Keratinocyte (primary cell): ENCODE data around the gene ZBTB43. TPM values are rescaled to one million over a fixed set of nuclear protein-coding genes. Genes with fewer than 3 reads are reported as not detected.
A peak's percentile ranks its signal among the peaks of the same experiment; 100 is the strongest.

Source experiments
- DNase-seq: peaks from one replicate; pipeline ENCODE4 v3.0.0-alpha.2; 2011; ENCODE audit warnings: low read depth, missing footprints, low spot score
- FAIRE-seq: peaks from 2 replicates; lab custom pipeline; 2011; peaks lifted over from hg19 to GRCh38; lab: Jason Lieb, UNC
- H2AFZ ChIP-seq: 2 replicates; pipeline ENCODE4 v1.6.0; 2012; ENCODE audit warnings: low read length, control low read depth, inconsistent platforms; ENCODE audit not compliant: control insufficient read depth
- H3K27ac ChIP-seq: 2 replicates; pipeline ENCODE4 v1.5.1; 2011; ENCODE audit warnings: low read length; ENCODE audit not compliant: control insufficient read depth, insufficient read depth
- H3K27me3 ChIP-seq: 3 replicates; pipeline ENCODE4 v1.6.0; 2011; ENCODE audit warnings: low read length; ENCODE audit not compliant: control insufficient read depth, insufficient read depth; ENCODE audit errors: extremely low read depth
- H3K36me3 ChIP-seq, 2 experiments: 2 replicates in 1 of 2; 3 replicates in 1 of 2; pipeline ENCODE4 v1.5.1; 2011; ENCODE audit warnings: low read length in 2 of 2, mild to moderate bottlenecking in 1 of 2; ENCODE audit not compliant: control insufficient read depth in 2 of 2, insufficient read depth in 2 of 2; ENCODE audit errors: extremely low read depth in 1 of 2
- H3K4me1 ChIP-seq: 3 replicates; pipeline ENCODE4 v1.5.1; 2011; ENCODE audit warnings: low read length; ENCODE audit not compliant: control insufficient read depth, insufficient read depth; ENCODE audit errors: extremely low read depth
- H3K4me2 ChIP-seq: 3 replicates; pipeline ENCODE4 v1.6.0; 2011; ENCODE audit warnings: low read depth, low read length; ENCODE audit not compliant: control insufficient read depth, insufficient read depth; ENCODE audit errors: extremely low read depth
- H3K4me3 ChIP-seq, 3 experiments: fragments of 200-600 bp in 1 of 3; sonication (generic) in 1 of 3; 2 replicates in 2 of 3; 3 replicates in 1 of 3; pipeline ENCODE4 v1.5.1; 2011 to 2016; ENCODE audit warnings: low read length in 3 of 3, mild to moderate bottlenecking in 3 of 3, control low read depth in 2 of 3, inconsistent platforms in 1 of 3, low read depth in 1 of 3, mixed read lengths in 1 of 3, mixed run types in 1 of 3, moderate library complexity in 1 of 3; ENCODE audit not compliant: control insufficient read depth in 2 of 3, insufficient read depth in 2 of 3; ENCODE audit errors: extremely low read depth in 1 of 3
- H3K79me2 ChIP-seq: 2 replicates; pipeline ENCODE4 v1.6.0; 2012; ENCODE audit warnings: low read length; ENCODE audit not compliant: control insufficient read depth, insufficient read depth
- H3K9ac ChIP-seq: 3 replicates; pipeline ENCODE4 v1.6.0; 2011; ENCODE audit warnings: low read length; ENCODE audit not compliant: control insufficient read depth, insufficient read depth; ENCODE audit errors: extremely low read depth
- H3K9me1 ChIP-seq: 3 replicates; pipeline ENCODE4 v1.6.0; 2011; ENCODE audit warnings: low read length; ENCODE audit not compliant: control insufficient read depth, insufficient read depth; ENCODE audit errors: extremely low read depth
- H3K9me3 ChIP-seq: 2 replicates; pipeline ENCODE4 v1.5.1; 2012; ENCODE audit warnings: low read depth, low read length; ENCODE audit not compliant: control insufficient read depth
- H4K20me1 ChIP-seq: 3 replicates; pipeline ENCODE4 v1.6.0; 2011; ENCODE audit warnings: low read length; ENCODE audit not compliant: control insufficient read depth, insufficient read depth; ENCODE audit errors: extremely low read depth
- CTCF ChIP-seq, 3 experiments: IDR thresholded peaks in 1 of 3; conservative IDR thresholded peaks in 1 of 3; optimal IDR thresholded peaks in 1 of 3; 2 replicates in 2 of 3; 3 replicates in 1 of 3; pipeline versions ENCODE3 to v1.5.1; 2011; ENCODE audit warnings: low read length in 3 of 3, mild to moderate bottlenecking in 3 of 3, moderate library complexity in 2 of 3, control low read depth in 1 of 3, inconsistent platforms in 1 of 3; ENCODE audit not compliant: insufficient read depth in 2 of 3; ENCODE audit errors: extremely low read depth in 1 of 3
- EZH2 ChIP-seq: IDR thresholded peaks from one replicate; pipeline ENCODE4 v1.6.1; 2012; ENCODE audit warnings: inconsistent platforms, mild to moderate bottlenecking, low read length, moderate library complexity
- dilution Hi-C: fragments of 300-500 bp; cut with MboI; formaldehyde crosslinking; loops from one replicate; pipeline ENCODE4 v1.7.0; 2020; ENCODE audit warnings: low sequenced_read_pairs; ENCODE audit not compliant: extremely low pct_ligation_motif_present
- polyA plus RNA-seq, 5 experiments: library from polyadenylated mRNA; depleted of rRNA in 3 of 5; stranded (reverse) in 3 of 5; stranded (forward) in 1 of 5; unstranded in 1 of 5; fragments of >200 nt; gene quantifications; 1 replicate in 1 of 5; 2 replicates in 3 of 5; 3 replicates in 1 of 5; pipeline versions ENCODE4 v1.2.1 to v1.2.3, GENCODE V29; 2011 to 2012; ENCODE audit warnings: missing spikeins in 2 of 5, low read depth in 1 of 5, low replicate concordance in 1 of 5

The ZBTB43 gene
- polyA plus RNA-seq, 1 donor (not counting 4 experiments of a cell fraction or from before 2014, with no cell fraction given): 24.3 TPM

- H3K9ac ChIP-seq: peak overlapping the region; percentile 43
- TF ChIP-seq EZH2 (no peak), CTCF (optimal IDR thresholded peaks at IDR 0.05 in 1 of 3, IDR thresholded peaks at IDR 0.05 in 1 of 3, conservative IDR thresholded peaks at IDR 0.05 in 1 of 3; ENCODE audit: extremely low read depth in 1 of 3, insufficient read depth in 2 of 3, low read length in 3 of 3) (peak; percentile 87 to 94 (median 90))
- dilution Hi-C loops: no loop called here
- H3K27me3 ChIP-seq: no peaks in the 10 kb centered on the region
- no peak overlapping the region for H3K27ac ChIP-seq
- H3K9me3 ChIP-seq: no peaks in the 10 kb centered on the region
- H3K4me3 ChIP-seq: peak overlapping the region; percentile 12 to 29 (median 18)
- FAIRE-seq (no peak), DNase-seq (no peak)
- peak overlapping the region; percentile 78 for H2AFZ ChIP-seq
- no peaks in the 10 kb centered on the region for H3K79me2 ChIP-seq
- H3K4me1 ChIP-seq: peaks cover 6% of the 10 kb centered on the region
- no peaks in the 10 kb centered on the region for H3K36me3 ChIP-seq
- no peaks in the 10 kb centered on the region for H4K20me1 ChIP-seq
- H3K4me2 ChIP-seq: peak overlapping the region; percentile 81
- no peaks in the 10 kb centered on the region for H3K9me1 ChIP-seq
These were observed 23.4 kb upstream of the ZBTB43 start for GRCh38 chr9:126781186-126782052.

- H4K20me1 ChIP-seq: no peaks in the 10 kb centered on the region
- no peak overlapping the region for H3K4me3 ChIP-seq
- no peaks in the 10 kb centered on the region for H3K9me3 ChIP-seq
- no peak for DNase-seq
- peaks cover 6% of the 10 kb centered on the region for H3K4me1 ChIP-seq
- dilution Hi-C loops: no loop called here
- no peaks in the 10 kb centered on the region for H3K79me2 ChIP-seq
- H3K27ac ChIP-seq: no peak overlapping the region
- H3K36me3 ChIP-seq: no peaks in the 10 kb centered on the region
- H3K9ac ChIP-seq: no peak overlapping the region
- H2AFZ ChIP-seq: no peak overlapping the region
- no peak for FAIRE-seq
- no peaks in the 10 kb centered on the region for H3K9me1 ChIP-seq
- no peak overlapping the region for H3K4me2 ChIP-seq
- no peak for TF ChIP-seq CTCF (optimal IDR thresholded peaks at IDR 0.05 in 1 of 3, IDR thresholded peaks at IDR 0.05 in 1 of 3, conservative IDR thresholded peaks at IDR 0.05 in 1 of 3; ENCODE audit: extremely low read depth in 1 of 3, insufficient read depth in 2 of 3, low read length in 3 of 3)
- TF ChIP-seq EZH2: no peak
- no peaks in the 10 kb centered on the region for H3K27me3 ChIP-seq
These were observed 22.8 kb upstream of the ZBTB43 start for GRCh38 chr9:126782053-126782388.
